ENCODE results near the gene CRISPLD2. TPM values are rescaled to one million over a fixed set of nuclear protein-coding genes. Genes with fewer than 3 reads are reported as not detected.

CRISPLD2 gene
- total RNA-seq, 2 experiments from 2014 or later: 0.47 to 0.99 TPM

- POLR2A ChIA-PET: no interaction called here
Measured at GRCh38 chr16:84789431-84789830, 30.4 kb upstream of the CRISPLD2 start.

GRCh38 chr16:84790301-84790700 is 29.5 kb upstream of the CRISPLD2 start:
- BruUV-seq (replicated peaks): no TSS peak
- intact Hi-C loops (cut with micrococcal nuclease; ENCODE audit: unreplicated experiment): no loop called here
- TF ChIP-seq CTCF (conservative IDR thresholded peaks at IDR 0.05; ENCODE audit: low read length) (no peak), EZH2phosphoT487 (IDR thresholded peaks at IDR 0.05; ENCODE audit: borderline replicate concordance, low read depth, low read length) (no peak)
- Histone ChIP-seq H3K27ac (ENCODE audit: low read depth, low read length, poor library complexity, severe bottlenecking) (no peak overlapping the region), H3K4me1 (ENCODE audit: insufficient read depth, low read length, poor library complexity, severe bottlenecking) (no peaks in the 10 kb centered on the region), H4K20me1 (ENCODE audit: insufficient read depth, low read length) (no peaks in the 10 kb centered on the region), H3K79me2 (ENCODE audit: insufficient read depth, low read depth, low read length) (no peaks in the 10 kb centered on the region), H3K9me2 (ENCODE audit: insufficient read depth, low read length) (no peaks in the 10 kb centered on the region), H3K4me3 (ENCODE audit: low read depth, low read length, poor library complexity, severe bottlenecking) (no peak overlapping the region), H3K4me2 (ENCODE audit: low read length) (no peak overlapping the region), H2AFZ (ENCODE audit: low read length) (no peak overlapping the region), H3K9me3 (ENCODE audit: low read length) (no peaks in the 10 kb centered on the region), H3K36me3 (ENCODE audit: insufficient read depth, low read length) (no peaks in the 10 kb centered on the region)
- CTCF ChIA-PET (ENCODE audit: unreplicated experiment): no interaction called here
- DNase-seq (ENCODE audit: low spot score): no peak
- POLR2A ChIA-PET: no interaction called here

More at GRCh38 chr16:84789431-84789830, 30.4 kb upstream of the CRISPLD2 start:
- Histone ChIP-seq H3K79me2 (ENCODE audit: insufficient read depth, low read depth, low read length) (no peaks in the 10 kb centered on the region), H2AFZ (ENCODE audit: low read length) (no peak overlapping the region), H3K4me3 (ENCODE audit: low read depth, low read length, poor library complexity, severe bottlenecking) (no peak overlapping the region), H3K4me2 (ENCODE audit: low read length) (no peak overlapping the region), H3K4me1 (ENCODE audit: insufficient read depth, low read length, poor library complexity, severe bottlenecking) (no peaks in the 10 kb centered on the region), H3K9me2 (ENCODE audit: insufficient read depth, low read length) (no peaks in the 10 kb centered on the region), H3K27ac (ENCODE audit: low read depth, low read length, poor library complexity, severe bottlenecking) (no peak overlapping the region), H3K9me3 (ENCODE audit: low read length) (no peaks in the 10 kb centered on the region), H4K20me1 (ENCODE audit: insufficient read depth, low read length) (no peaks in the 10 kb centered on the region), H3K36me3 (ENCODE audit: insufficient read depth, low read length) (no peaks in the 10 kb centered on the region)
- no TSS peak for BruUV-seq (replicated peaks)
- intact Hi-C loops (cut with micrococcal nuclease; ENCODE audit: unreplicated experiment): loop anchor here (10.0 kb wide), 1 partner anchor 185 kb away; no protein-coding TSS in a partner anchor
- TF ChIP-seq EZH2phosphoT487 (IDR thresholded peaks at IDR 0.05; ENCODE audit: borderline replicate concordance, low read depth, low read length) (no peak), CTCF (conservative IDR thresholded peaks at IDR 0.05; ENCODE audit: low read length) (no peak)
- DNase-seq (ENCODE audit: low spot score): no peak
- CTCF ChIA-PET (ENCODE audit: unreplicated experiment): no interaction called here

- CTCF ChIA-PET (ENCODE audit: unreplicated experiment): no interaction called here
- no TSS peak for BruUV-seq (replicated peaks)
- Histone ChIP-seq H3K9me3 (ENCODE audit: low read length) (no peaks in the 10 kb centered on the region), H4K20me1 (ENCODE audit: insufficient read depth, low read length) (no peaks in the 10 kb centered on the region), H3K27ac (ENCODE audit: low read depth, low read length, poor library complexity, severe bottlenecking) (no peak overlapping the region), H2AFZ (ENCODE audit: low read length) (no peak overlapping the region), H3K4me1 (ENCODE audit: insufficient read depth, low read length, poor library complexity, severe bottlenecking) (no peaks in the 10 kb centered on the region), H3K4me3 (ENCODE audit: low read depth, low read length, poor library complexity, severe bottlenecking) (no peak overlapping the region), H3K4me2 (ENCODE audit: low read length) (no peak overlapping the region), H3K36me3 (ENCODE audit: insufficient read depth, low read length) (no peaks in the 10 kb centered on the region), H3K9me2 (ENCODE audit: insufficient read depth, low read length) (no peaks in the 10 kb centered on the region), H3K79me2 (ENCODE audit: insufficient read depth, low read depth, low read length) (no peaks in the 10 kb centered on the region)
- no peak for DNase-seq (ENCODE audit: low spot score)
- intact Hi-C loops (cut with micrococcal nuclease; ENCODE audit: unreplicated experiment): no loop called here
- POLR2A ChIA-PET: no interaction called here
- TF ChIP-seq EZH2phosphoT487 (IDR thresholded peaks at IDR 0.05; ENCODE audit: borderline replicate concordance, low read depth, low read length) (no peak), CTCF (conservative IDR thresholded peaks at IDR 0.05; ENCODE audit: low read length) (no peak)
Measured at GRCh38 chr16:84791088-84791487, 28.7 kb upstream of the CRISPLD2 start.

Measured in OCI-LY7 (cell line).